HUES6 (cell line): ENCODE data around the gene CNTN4.

ENCODE experiments used
- H3K27ac ChIP-seq: 2 replicates; pipeline ENCODE4 v1.7.0; 2013; ENCODE audit warnings: low read depth, mild to moderate bottlenecking, low read length, inconsistent platforms
- H3K27me3 ChIP-seq: 2 replicates; pipeline ENCODE4 v1.6.1; 2013; ENCODE audit warnings: low read length; ENCODE audit not compliant: control insufficient read depth, insufficient read depth
- H3K36me3 ChIP-seq: 2 replicates; pipeline ENCODE4 v1.6.1; 2013; ENCODE audit warnings: low read length; ENCODE audit not compliant: control insufficient read depth, insufficient read depth
- H3K4me1 ChIP-seq: 2 replicates; pipeline ENCODE4 v1.6.1; 2013; ENCODE audit warnings: low read length; ENCODE audit not compliant: control insufficient read depth, insufficient read depth
- H3K4me3 ChIP-seq: 2 replicates; pipeline ENCODE4 v1.5.1; 2013; ENCODE audit warnings: low read depth, low read length
- H3K9ac ChIP-seq: one replicate; pipeline ENCODE4 v1.6.1; 2013; ENCODE audit warnings: mild to moderate bottlenecking, low read length
- H3K9me3 ChIP-seq: 2 replicates; pipeline ENCODE4 v1.6.1; 2013; ENCODE audit warnings: low read depth, low read length; ENCODE audit not compliant: control insufficient read depth, insufficient read depth

The CNTN4 gene

DNA sequence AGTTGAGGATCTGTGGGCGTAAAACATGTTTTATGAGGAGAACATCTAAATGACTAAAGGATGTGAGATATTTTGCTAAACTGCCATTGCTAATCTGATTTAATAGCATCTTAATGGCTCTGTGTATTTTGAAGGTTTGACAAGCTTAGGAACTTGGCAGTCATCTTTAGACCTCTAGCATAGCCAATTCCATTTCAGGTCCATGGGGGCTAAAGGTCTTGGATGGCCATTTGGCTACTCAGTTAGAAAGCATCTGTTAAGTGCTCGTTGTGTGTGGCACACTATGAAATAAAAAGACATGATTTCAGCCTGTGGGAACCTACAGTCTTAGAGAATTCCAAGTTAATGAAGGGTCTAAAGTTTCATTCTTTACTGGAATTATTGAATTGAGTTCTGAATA is 775.3 kb downstream of the CNTN4 start:
- no peaks in the 10 kb centered on the region for H3K4me1 ChIP-seq
- H3K4me3 ChIP-seq = no peak overlapping the region
- no peaks in the 10 kb centered on the region for H3K36me3 ChIP-seq
- H3K27ac ChIP-seq = no peak overlapping the region
- H3K27me3 ChIP-seq = no peaks in the 10 kb centered on the region
- no peak overlapping the region for H3K9ac ChIP-seq
- H3K9me3 ChIP-seq = no peaks in the 10 kb centered on the region

DNA sequence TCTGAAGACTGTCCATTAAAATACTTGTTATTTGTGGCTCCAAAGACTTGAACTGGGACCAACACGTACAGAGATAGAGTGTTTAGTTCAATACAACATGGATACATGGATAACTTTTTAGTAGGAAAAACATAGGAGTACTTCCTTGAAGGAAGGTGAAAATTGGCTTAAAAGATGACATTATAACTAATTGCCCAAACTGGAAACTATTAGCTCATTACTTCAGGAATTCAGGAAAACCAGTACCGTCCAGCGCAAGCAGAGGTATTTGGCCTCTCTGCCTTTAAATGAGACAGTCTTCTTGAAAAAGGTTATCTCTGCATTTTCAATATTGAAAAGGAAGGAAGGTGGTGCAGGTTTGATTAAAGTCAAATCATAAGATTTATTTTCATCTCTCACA is 777.0 kb downstream of the CNTN4 start:
- Histone ChIP-seq H3K4me1 (no peaks in the 10 kb centered on the region), H3K9ac (no peak overlapping the region), H3K27ac (no peak overlapping the region), H3K27me3 (no peaks in the 10 kb centered on the region), H3K9me3 (no peaks in the 10 kb centered on the region), H3K36me3 (no peaks in the 10 kb centered on the region), H3K4me3 (no peak overlapping the region)

DNA sequence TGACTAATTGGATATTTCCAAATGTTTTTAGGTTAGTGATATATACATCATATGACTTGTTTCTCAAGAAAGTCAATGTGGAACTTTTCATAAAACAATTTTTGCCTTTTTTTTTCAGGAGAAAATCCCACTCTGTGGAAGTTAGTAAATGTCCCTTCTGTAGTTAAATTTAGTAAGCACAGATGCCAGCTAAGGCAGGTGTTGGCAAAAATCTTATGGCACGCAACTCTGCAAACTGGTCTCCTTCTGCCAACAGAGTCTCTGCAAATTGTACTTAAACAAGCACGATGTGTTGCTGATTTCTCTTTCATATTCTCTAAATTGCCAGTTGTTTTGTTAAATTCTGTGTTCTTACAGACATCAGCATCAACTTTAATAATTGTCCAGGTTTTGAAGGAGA is 777.7 kb downstream of the CNTN4 start:
- Histone ChIP-seq H3K4me3 (no peak overlapping the region), H3K36me3 (no peaks in the 10 kb centered on the region), H3K9me3 (no peaks in the 10 kb centered on the region), H3K27me3 (no peaks in the 10 kb centered on the region), H3K4me1 (no peaks in the 10 kb centered on the region), H3K9ac (no peak overlapping the region), H3K27ac (no peak overlapping the region)

DNA sequence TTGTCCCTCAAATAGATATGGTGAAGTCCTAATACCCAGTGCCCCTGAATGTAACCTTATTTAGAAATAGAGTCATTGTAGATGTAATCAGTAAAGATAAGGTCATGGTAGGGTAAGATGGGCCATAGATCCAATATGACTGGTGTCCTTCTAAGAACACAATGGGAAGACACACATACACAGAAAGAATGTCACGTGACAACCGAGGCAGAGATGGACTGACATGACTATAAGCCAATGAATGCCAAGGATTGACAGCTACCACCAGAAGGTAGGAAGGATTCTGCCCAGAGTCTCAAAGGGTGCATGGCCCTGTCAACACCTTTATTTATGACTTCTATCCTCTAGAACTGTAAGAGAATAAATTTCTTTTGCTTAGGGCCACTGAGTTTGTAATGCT is 780.4 kb downstream of the CNTN4 start:
- Histone ChIP-seq H3K4me1 (no peaks in the 10 kb centered on the region), H3K9ac (no peak overlapping the region), H3K36me3 (no peaks in the 10 kb centered on the region), H3K27ac (no peak overlapping the region), H3K4me3 (no peak overlapping the region), H3K27me3 (no peaks in the 10 kb centered on the region), H3K9me3 (no peaks in the 10 kb centered on the region)

DNA sequence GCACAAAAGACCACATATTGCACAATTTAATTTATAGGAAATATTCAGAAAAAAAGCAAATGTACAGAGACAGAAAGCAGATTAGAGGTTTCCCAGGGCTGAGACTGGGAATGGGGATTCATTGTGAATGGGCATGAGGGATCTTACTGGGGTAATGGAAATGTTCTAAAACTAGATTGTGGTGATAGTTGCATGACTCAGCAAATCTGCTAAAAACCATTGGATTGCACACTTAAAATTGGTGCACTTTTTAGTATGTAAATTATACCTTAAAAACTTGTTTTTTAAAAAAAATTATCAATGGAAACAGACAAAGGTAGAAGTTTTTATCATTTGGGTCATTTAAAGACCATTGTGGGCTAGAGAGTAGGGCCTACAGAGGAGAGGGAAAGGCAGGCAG is 780.9 kb downstream of the CNTN4 start:
- Histone ChIP-seq H3K4me3 (no peak overlapping the region), H3K27me3 (no peaks in the 10 kb centered on the region), H3K36me3 (no peaks in the 10 kb centered on the region), H3K4me1 (no peaks in the 10 kb centered on the region), H3K27ac (no peak overlapping the region), H3K9me3 (no peaks in the 10 kb centered on the region), H3K9ac (no peak overlapping the region)

DNA sequence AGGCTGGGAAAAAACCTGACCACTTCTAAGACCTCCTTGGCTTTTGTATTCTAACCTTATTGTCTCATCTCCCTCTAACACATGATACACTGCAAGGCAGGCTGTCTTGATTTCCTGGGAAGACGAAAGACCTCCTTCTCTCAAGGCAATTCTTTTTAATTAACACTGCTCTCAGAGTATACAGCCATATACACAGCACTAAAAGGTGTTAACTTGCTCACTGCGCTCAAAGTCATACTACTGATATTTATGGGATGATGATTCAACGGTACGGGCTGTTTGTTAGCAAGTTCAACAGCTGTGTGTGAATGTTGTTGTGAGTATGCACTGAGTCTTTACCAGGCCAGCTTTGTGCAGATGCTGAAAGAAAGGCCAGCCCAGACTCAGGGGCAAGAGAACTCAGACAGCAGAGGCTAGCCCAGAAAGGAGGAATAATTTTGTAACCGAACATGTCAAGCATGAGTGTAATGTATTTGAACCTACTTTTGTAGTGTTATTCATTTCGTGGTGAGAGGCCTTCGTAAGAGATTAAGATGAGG is 781.6 kb downstream of the CNTN4 start:
- Histone ChIP-seq H3K9ac (no peak overlapping the region), H3K36me3 (no peaks in the 10 kb centered on the region), H3K4me1 (no peaks in the 10 kb centered on the region), H3K9me3 (no peaks in the 10 kb centered on the region), H3K27me3 (no peaks in the 10 kb centered on the region), H3K27ac (no peak overlapping the region; the same call in 1 of the 2 replicates), H3K4me3 (no peak overlapping the region)

DNA sequence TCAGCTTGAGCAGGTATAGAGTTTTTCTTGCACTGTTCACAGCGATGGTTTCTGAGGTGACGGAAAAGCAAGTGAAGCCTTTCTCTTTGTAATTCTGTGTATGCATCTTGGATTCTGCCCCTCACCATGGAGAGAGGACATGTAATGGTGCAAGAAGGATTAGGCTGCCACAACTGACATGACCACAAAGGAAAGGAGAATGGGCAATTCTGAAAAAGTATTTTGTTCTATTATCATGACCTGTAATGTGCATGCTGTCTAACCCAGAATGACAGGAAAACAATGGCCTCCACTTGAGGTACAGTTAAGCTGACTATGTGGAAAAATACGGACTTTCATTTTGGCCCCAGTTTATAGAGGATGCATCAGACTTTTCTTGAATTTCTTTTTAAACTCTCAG is 784.6 kb downstream of the CNTN4 start:
- no peaks in the 10 kb centered on the region for H3K36me3 ChIP-seq
- no peak overlapping the region for H3K27ac ChIP-seq
- no peaks in the 10 kb centered on the region for H3K4me1 ChIP-seq
- H3K9ac ChIP-seq = no peak overlapping the region
- no peaks in the 10 kb centered on the region for H3K27me3 ChIP-seq
- no peak overlapping the region for H3K4me3 ChIP-seq
- H3K9me3 ChIP-seq = no peaks in the 10 kb centered on the region

DNA sequence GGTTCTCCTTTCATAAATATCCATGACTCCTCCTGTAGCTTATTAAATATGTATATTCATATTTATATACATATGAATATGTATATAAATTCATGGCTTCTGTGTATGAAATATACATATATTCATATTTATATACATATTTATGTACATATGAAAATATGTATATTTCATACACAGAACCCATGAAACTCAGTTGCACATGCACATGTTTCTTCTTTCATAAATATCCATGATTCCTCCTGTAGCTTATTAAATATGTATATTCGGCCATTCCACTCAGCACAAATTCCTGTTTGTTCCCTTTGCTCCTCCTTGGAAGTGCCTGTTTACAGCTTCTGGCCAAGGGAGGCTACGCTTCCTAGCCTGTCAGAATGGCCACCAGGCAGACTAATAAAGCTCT is 789.9 kb downstream of the CNTN4 start:
- no peaks in the 10 kb centered on the region for H3K9me3 ChIP-seq
- H3K27me3 ChIP-seq = no peaks in the 10 kb centered on the region

DNA sequence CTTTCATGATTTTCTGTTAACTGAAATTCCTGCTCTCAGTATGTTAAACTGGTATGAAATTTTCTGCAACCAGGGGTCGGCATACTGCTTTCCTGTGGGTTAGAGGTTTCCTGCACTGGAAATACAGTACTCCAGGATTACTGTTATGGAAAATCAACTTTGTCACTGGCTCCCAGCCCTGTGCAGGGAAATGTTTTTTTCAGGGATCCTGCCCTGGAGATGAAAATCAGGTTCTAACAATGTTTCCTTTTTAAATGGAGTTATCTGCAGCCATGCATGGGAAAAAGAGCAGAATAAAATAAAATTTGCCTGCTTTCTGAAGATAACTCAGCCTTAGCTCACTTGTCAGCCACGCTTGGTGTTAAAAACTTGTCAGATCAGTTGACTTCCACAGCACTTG is 791.1 kb downstream of the CNTN4 start:
- H3K36me3 ChIP-seq = no peaks in the 10 kb centered on the region
- no peak overlapping the region for H3K4me3 ChIP-seq
- H3K9me3 ChIP-seq = no peaks in the 10 kb centered on the region
- no peaks in the 10 kb centered on the region for H3K4me1 ChIP-seq
- no peak overlapping the region for H3K27ac ChIP-seq
- H3K9ac ChIP-seq = no peak overlapping the region
- H3K27me3 ChIP-seq = no peaks in the 10 kb centered on the region

More for the DNA sequence above, 789.9 kb downstream of the CNTN4 start:
- Histone ChIP-seq H3K4me3 (no peak overlapping the region), H3K9ac (no peak overlapping the region), H3K4me1 (no peaks in the 10 kb centered on the region), H3K36me3 (no peaks in the 10 kb centered on the region), H3K27ac (no peak overlapping the region)

DNA sequence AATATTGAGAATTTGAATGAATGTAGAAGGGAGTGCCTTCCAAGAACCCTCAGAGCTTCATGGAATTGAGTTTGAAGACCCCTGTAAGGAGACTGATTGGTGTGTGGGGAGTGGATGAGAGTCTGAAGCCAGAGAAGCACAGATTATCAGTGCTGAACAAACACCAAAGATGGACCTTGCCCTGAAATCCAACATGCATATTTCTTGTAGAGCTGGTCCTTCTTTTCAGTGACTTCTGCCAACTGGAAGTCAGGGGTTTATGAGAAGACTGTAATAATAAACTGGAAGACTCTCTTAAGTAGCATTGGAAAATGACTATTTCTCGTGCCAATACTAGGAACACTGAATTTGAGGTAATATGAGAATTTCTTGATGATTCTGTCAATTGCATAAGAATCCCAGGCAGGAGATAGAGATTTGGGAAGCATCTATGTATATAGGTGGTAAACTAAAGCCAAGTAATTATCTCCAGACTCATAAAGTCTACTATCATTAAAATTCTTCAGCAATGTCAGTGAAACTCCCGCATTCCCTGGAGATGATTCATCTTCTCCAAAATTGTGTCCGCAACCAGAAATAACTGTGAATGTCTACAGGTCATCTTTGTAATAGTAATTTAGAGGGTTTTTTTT is 797.8 kb downstream of the CNTN4 start:
- Histone ChIP-seq H3K27ac (no peak overlapping the region), H3K36me3 (no peaks in the 10 kb centered on the region), H3K4me1 (peaks cover 5% of the 10 kb centered on the region; the same call in 1 of the 2 replicates), H3K27me3 (no peaks in the 10 kb centered on the region), H3K9me3 (no peaks in the 10 kb centered on the region), H3K9ac (no peak overlapping the region), H3K4me3 (no peak overlapping the region)

DNA sequence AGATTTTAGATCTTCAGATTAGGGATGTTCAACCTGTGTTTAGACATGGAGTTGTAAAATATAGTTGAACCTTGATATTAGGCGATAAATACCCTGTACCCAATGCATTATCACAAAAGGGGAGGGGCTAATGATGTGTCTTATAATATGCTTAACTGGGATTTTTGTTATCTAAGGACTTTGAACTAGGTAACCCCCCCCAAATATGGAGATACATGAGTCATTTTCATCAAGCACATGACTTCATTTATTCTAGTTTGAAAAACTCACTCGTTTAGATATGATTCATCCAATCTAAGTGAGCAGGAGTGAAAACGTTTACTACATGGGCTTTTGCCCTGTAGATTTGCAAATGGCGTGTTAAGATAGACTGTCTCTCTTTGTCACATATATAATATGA is 799.2 kb downstream of the CNTN4 start:
- peaks cover 12% of the 10 kb centered on the region; the same call in 1 of the 2 replicates for H3K4me1 ChIP-seq
- no peaks in the 10 kb centered on the region for H3K27me3 ChIP-seq
- H3K4me3 ChIP-seq = no peak overlapping the region
- no peak overlapping the region for H3K9ac ChIP-seq
- no peak overlapping the region for H3K27ac ChIP-seq
- H3K9me3 ChIP-seq = no peaks in the 10 kb centered on the region
- no peaks in the 10 kb centered on the region for H3K36me3 ChIP-seq
